ENCODE measurements around the gene CALB2. TPM values are rescaled to one million over a fixed set of nuclear protein-coding genes. Genes with fewer than 3 reads are reported as not detected.

The CALB2 gene
- total RNA-seq, 2 experiments from 2014 or later = not detected

GRCh38 chr16:71407731-71408130, 49.2 kb downstream of the CALB2 start:
- Mint-ChIP-seq H3K27ac (no peak overlapping the region), H3K4me3 (no peak overlapping the region), H3K9me3 (ENCODE audit: low read depth) (no peaks in the 10 kb centered on the region), H3K4me1 (peaks cover 24% of the 10 kb centered on the region), H3K36me3 (no peaks in the 10 kb centered on the region), H3K27me3 (peaks cover 46% of the 10 kb centered on the region)
- DNase-seq = no peak
- no peak for ATAC-seq
- CTCF ChIA-PET = interaction anchor here (0.7 to 1.5 kb wide), 2 partner anchors 92 to 307 kb away, joined by 3 to 7 read pairs; no protein-coding TSS in a partner anchor

- CTCF ChIA-PET = no interaction called here
- no peaks in the 10 kb centered on the region for H3K9me3 Mint-ChIP-seq (ENCODE audit: low read depth)
- H3K4me3 Mint-ChIP-seq = no peak overlapping the region
- H3K4me1 Mint-ChIP-seq = peaks cover 26% of the 10 kb centered on the region
- ATAC-seq (no peak), DNase-seq (no peak)
- no peaks in the 10 kb centered on the region for H3K36me3 Mint-ChIP-seq
- peaks cover 48% of the 10 kb centered on the region for H3K27me3 Mint-ChIP-seq
- no peak overlapping the region for H3K27ac Mint-ChIP-seq
Measured at GRCh38 chr16:71408536-71408935, 50.0 kb downstream of the CALB2 start.

- no peak overlapping the region for H3K4me3 Mint-ChIP-seq
- no peak overlapping the region for H3K27ac Mint-ChIP-seq
- DNase-seq (no peak), ATAC-seq (no peak)
- H3K36me3 Mint-ChIP-seq = no peaks in the 10 kb centered on the region
- H3K27me3 Mint-ChIP-seq = peaks cover 53% of the 10 kb centered on the region
- CTCF ChIA-PET = no interaction called here
- H3K4me1 Mint-ChIP-seq = peaks cover 26% of the 10 kb centered on the region
- no peaks in the 10 kb centered on the region for H3K9me3 Mint-ChIP-seq (ENCODE audit: low read depth)
Measured at GRCh38 chr16:71409011-71409775, 50.7 kb downstream of the CALB2 start.

- ATAC-seq = no peak
- no peak overlapping the region for H3K27ac Mint-ChIP-seq
- peaks cover 26% of the 10 kb centered on the region for H3K4me1 Mint-ChIP-seq
- CTCF ChIA-PET = interaction anchor here (4.2 kb wide), 1 partner anchor 90 kb away, joined by 80 read pairs; no protein-coding TSS in a partner anchor
- H3K9me3 Mint-ChIP-seq (ENCODE audit: low read depth) = no peaks in the 10 kb centered on the region
- H3K4me3 Mint-ChIP-seq = no peak overlapping the region
- no peak for DNase-seq
- H3K27me3 Mint-ChIP-seq = peaks cover 53% of the 10 kb centered on the region
- no peaks in the 10 kb centered on the region for H3K36me3 Mint-ChIP-seq
Measured at GRCh38 chr16:71410146-71410545, 51.6 kb downstream of the CALB2 start.

- CTCF ChIA-PET = interaction anchor here (0.8 to 4.2 kb wide), 30 partner anchors 9 to 215 kb away, joined by 3 to 80 read pairs (median 4); no protein-coding TSS in a partner anchor
- ATAC-seq = peak; percentile 77
- Mint-ChIP-seq H3K27ac (no peak overlapping the region), H3K27me3 (peaks cover 45% of the 10 kb centered on the region), H3K9me3 (ENCODE audit: low read depth) (no peaks in the 10 kb centered on the region), H3K4me3 (no peak overlapping the region), H3K36me3 (no peaks in the 10 kb centered on the region), H3K4me1 (peaks cover 11% of the 10 kb centered on the region)
- DNase-seq = peak; percentile 66
Measured at GRCh38 chr16:71412270-71413160, 54.0 kb downstream of the CALB2 start.

- Mint-ChIP-seq H3K9me3 (ENCODE audit: low read depth) (no peaks in the 10 kb centered on the region), H3K27ac (no peak overlapping the region), H3K36me3 (no peaks in the 10 kb centered on the region), H3K4me1 (peaks cover 5% of the 10 kb centered on the region), H3K4me3 (no peak overlapping the region), H3K27me3 (peaks cover 38% of the 10 kb centered on the region)
- ATAC-seq (no peak), DNase-seq (no peak)
- CTCF ChIA-PET = interaction anchor here (0.8 to 4.2 kb wide), 22 partner anchors 9 to 214 kb away, joined by 3 to 80 read pairs (median 4); no protein-coding TSS in a partner anchor
Measured at GRCh38 chr16:71413341-71413740, 54.8 kb downstream of the CALB2 start.

GRCh38 chr16:71414038-71414437, 55.5 kb downstream of the CALB2 start:
- ATAC-seq (no peak), DNase-seq (no peak)
- H3K36me3 Mint-ChIP-seq = no peaks in the 10 kb centered on the region
- CTCF ChIA-PET = interaction anchor here (0.6 to 4.2 kb wide), 4 partner anchors 16 to 197 kb away, joined by 3 to 80 read pairs (median 16); no protein-coding TSS in a partner anchor
- no peak overlapping the region for H3K4me3 Mint-ChIP-seq
- H3K27me3 Mint-ChIP-seq = peaks cover 32% of the 10 kb centered on the region
- no peak overlapping the region for H3K27ac Mint-ChIP-seq
- H3K4me1 Mint-ChIP-seq = peaks cover 4% of the 10 kb centered on the region
- no peaks in the 10 kb centered on the region for H3K9me3 Mint-ChIP-seq (ENCODE audit: low read depth)

- Mint-ChIP-seq H3K4me1 (peaks cover 6% of the 10 kb centered on the region), H3K27ac (no peak overlapping the region), H3K27me3 (peaks cover 32% of the 10 kb centered on the region), H3K9me3 (ENCODE audit: low read depth) (no peaks in the 10 kb centered on the region), H3K4me3 (no peak overlapping the region), H3K36me3 (no peaks in the 10 kb centered on the region)
- DNase-seq = peak; percentile 56
- CTCF ChIA-PET = interaction anchor here (1.2 to 2.7 kb wide), 3 partner anchors 10 to 77 kb away, joined by 4 to 21 read pairs (median 7); no protein-coding TSS in a partner anchor
- ATAC-seq = peak; percentile 34
Measured at GRCh38 chr16:71421911-71422310, 63.4 kb downstream of the CALB2 start.

GRCh38 chr16:71423016-71423415, 64.5 kb downstream of the CALB2 start:
- CTCF ChIA-PET = interaction anchor here (2.7 kb wide), 1 partner anchor 11 kb away, joined by 21 read pairs; no protein-coding TSS in a partner anchor
- Mint-ChIP-seq H3K4me1 (peaks cover 9% of the 10 kb centered on the region), H3K27ac (no peak overlapping the region), H3K9me3 (ENCODE audit: low read depth) (no peaks in the 10 kb centered on the region), H3K4me3 (no peak overlapping the region), H3K36me3 (no peaks in the 10 kb centered on the region), H3K27me3 (peaks cover 34% of the 10 kb centered on the region)
- DNase-seq = no peak
- ATAC-seq = no peak

GRCh38 chr16:71423865-71424264, 65.3 kb downstream of the CALB2 start:
- CTCF ChIA-PET = interaction anchor here (2.7 kb wide), 1 partner anchor 11 kb away, joined by 21 read pairs; no protein-coding TSS in a partner anchor
- ATAC-seq = no peak
- peaks cover 9% of the 10 kb centered on the region for H3K4me1 Mint-ChIP-seq
- H3K27me3 Mint-ChIP-seq = peaks cover 35% of the 10 kb centered on the region
- H3K36me3 Mint-ChIP-seq = no peaks in the 10 kb centered on the region
- no peak for DNase-seq
- H3K4me3 Mint-ChIP-seq = no peak overlapping the region
- H3K9me3 Mint-ChIP-seq (ENCODE audit: low read depth) = no peaks in the 10 kb centered on the region
- H3K27ac Mint-ChIP-seq = no peak overlapping the region

- H3K9me3 Mint-ChIP-seq (ENCODE audit: low read depth) = no peaks in the 10 kb centered on the region
- CTCF ChIA-PET = interaction anchor here (2.2 kb wide), 1 partner anchor 12 kb away, joined by 10 read pairs; no protein-coding TSS in a partner anchor
- H3K4me1 Mint-ChIP-seq = peaks cover 9% of the 10 kb centered on the region
- DNase-seq (no peak), ATAC-seq (no peak)
- H3K27ac Mint-ChIP-seq = no peak overlapping the region
- no peak overlapping the region for H3K4me3 Mint-ChIP-seq
- peaks cover 35% of the 10 kb centered on the region for H3K27me3 Mint-ChIP-seq
- H3K36me3 Mint-ChIP-seq = no peaks in the 10 kb centered on the region
Measured at GRCh38 chr16:71424626-71425025, 66.1 kb downstream of the CALB2 start.

GRCh38 chr16:71425746-71426068, 67.2 kb downstream of the CALB2 start:
- Mint-ChIP-seq H3K27me3 (peaks cover 37% of the 10 kb centered on the region), H3K9me3 (ENCODE audit: low read depth) (no peaks in the 10 kb centered on the region), H3K4me1 (peaks cover 9% of the 10 kb centered on the region), H3K36me3 (no peaks in the 10 kb centered on the region), H3K4me3 (no peak overlapping the region), H3K27ac (no peak overlapping the region)
- ATAC-seq = no peak
- no peak for DNase-seq
- CTCF ChIA-PET = interaction anchor here (2.2 kb wide), 1 partner anchor 13 kb away, joined by 10 read pairs; no protein-coding TSS in a partner anchor
